EH (cell line): ENCODE data around the gene UNC5A.

Source experiments
- DNase-seq: peaks from one replicate; pipeline ENCODE4 v3.0.0-alpha.2; 2015; ENCODE audit warnings: low read depth

The UNC5A gene

DNA sequence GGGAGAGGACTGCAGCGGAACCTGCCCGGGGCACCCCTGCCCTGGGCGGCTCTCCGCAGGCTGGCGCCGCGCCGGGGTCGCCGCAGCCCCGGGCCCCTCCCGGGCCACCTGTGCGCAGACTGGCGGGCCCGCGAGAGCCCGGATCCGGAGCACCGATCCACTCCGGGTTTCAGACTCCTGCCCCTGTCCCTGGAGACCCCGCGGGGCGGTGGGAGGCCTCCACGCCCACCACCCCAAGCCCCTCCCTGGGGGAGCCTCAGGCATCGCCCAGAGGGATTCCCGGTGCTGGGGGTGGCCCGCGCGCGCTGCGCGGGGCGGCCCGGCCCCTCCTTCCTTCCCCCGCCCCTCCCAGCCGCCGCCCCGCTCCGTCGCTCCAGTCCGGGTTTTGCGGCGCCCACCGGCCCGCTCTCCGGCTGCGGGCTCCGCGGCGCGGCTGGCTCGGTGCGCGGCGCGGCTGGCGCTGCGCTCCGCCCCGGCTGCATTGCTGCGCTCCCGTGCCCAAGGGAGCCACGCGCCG is at the start of gene UNC5A:
Gene UNC5A, plus strand, starts transcription at position 479 of the 517 bp plus-strand sequence. CDS start 192 bp downstream, outside the sequence.
- DNase-seq = peak; percentile 26

DNA sequence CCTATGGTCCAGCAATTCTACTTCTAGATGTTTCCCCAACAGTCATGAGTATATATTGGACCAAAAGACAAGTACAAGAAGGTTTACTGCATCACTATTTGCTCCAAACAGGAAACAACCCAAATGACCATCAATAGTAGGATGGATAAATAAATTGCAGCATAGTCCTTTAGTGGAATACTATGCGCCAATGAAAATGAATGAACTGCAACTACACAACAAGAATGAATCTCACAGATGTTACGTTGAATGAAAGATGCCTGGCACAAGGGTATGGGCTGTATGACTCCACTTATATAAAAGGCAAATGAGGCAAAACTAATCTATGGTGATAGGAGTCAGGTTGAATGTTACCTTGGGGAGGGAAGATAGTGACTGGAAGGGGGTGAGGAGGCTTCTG is 48.6 kb upstream of the UNC5A start:
- DNase-seq = no peak

DNA sequence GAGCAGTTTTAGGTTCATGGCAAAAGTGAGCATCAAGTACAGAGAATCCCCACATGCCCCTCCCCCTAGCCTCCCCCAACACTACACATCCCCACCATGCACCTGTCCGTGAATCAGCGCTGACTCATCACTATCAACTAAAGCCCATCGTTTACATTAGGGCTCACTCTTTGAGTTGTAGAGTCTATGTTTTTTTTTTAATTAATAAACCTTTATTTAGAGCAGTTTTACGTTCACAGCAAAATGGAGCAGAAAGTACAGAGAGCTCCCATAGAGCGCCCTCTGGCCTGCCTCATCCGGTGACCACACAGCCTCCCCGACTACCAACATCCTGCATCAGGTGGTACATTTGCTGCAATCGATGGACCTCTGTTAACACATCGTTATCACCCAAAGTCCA is 47.9 kb upstream of the UNC5A start:
- no peak for DNase-seq

GRCh38 chr5:176765687-176766086 is 44.7 kb upstream of the UNC5A start:
- DNase-seq = no peak

GRCh38 chr5:176768174-176768970 is 42.0 kb upstream of the UNC5A start:
- no peak for DNase-seq

DNA sequence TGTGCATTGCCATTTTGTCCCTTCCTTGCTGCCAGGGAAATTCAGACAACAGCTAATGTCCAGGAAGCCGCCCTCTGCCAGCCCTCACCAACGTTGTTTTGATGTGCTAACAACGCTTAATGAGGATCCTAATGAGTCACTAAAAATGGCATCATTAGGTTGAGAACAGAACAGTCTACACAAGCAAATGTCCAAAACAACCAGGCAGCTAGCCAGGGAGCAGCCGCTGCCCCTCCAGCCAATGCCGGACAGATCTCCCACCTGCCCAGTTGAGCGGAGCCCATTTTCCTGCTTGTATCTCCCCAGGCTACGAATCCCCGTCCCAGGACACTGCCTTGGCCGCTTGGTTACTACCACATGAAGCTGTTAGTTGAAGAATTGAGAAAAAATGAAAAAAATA is 40.4 kb upstream of the UNC5A start:
- DNase-seq = no peak

DNA sequence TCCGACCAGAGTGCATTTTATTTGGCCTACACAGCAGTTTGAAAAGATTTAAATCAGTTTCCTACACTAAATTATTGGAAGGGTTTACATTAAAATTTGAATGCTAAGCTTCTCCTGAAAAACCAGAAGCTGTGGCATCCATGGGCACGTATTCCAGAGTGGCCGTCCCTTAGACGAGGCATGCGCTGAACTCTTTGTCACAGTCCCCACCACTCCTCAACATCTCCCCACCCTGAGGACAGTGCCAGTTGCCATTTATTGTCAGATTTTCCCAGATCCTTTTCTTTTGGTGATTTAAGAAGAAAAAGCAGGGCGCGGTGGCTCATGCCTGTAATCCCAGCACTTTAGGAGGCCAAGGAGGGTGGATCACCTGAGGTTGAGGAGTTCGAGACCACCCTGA is 39.9 kb upstream of the UNC5A start:
- no peak for DNase-seq

- no peak for DNase-seq
These were observed 39.1 kb upstream of the UNC5A start for GRCh38 chr5:176771102-176771845.

DNA sequence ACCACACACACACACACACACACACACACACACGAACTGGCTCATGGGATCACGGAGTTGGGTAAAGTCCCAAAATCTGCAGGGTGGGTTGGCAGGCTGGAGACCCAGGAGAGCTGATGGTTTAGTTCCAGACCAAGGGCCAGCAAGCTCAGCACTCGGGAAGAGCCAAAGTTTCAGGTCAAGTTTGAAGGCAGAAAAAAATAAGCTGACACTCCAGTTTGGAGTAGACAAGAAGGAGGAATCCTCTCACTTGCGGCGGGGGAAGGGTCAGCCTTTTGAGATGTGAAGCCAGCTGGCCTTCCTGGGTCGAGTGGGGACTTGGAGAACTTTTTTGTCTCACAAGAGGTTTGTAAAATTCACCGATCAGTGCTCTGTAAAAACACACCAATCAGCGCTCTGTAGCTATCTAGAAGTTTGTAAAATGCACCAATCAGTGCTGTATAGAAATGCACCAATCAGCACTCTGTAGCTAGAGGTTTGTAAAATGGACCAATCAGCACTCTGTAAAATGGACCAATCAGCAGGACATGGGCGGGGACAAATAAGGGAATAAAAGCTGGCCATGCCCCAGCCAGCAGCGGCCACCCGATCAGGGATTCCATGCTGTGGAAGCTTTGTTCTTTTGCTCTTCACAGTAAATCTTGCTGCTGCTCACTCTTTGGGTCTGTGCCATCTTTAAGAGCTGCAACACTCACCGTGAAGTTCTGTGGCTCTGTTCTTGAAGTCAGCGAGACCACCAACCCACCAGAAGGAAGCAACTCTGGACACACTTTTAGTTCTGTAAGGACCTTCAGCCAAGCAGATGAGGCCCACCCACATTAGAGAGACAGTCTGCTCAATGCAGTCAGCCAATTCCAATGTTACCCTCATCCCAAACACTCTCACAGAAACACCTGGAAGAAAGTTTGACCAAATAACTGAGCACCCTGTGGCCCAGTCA is 37.8 kb upstream of the UNC5A start:
- DNase-seq = no peak

DNA sequence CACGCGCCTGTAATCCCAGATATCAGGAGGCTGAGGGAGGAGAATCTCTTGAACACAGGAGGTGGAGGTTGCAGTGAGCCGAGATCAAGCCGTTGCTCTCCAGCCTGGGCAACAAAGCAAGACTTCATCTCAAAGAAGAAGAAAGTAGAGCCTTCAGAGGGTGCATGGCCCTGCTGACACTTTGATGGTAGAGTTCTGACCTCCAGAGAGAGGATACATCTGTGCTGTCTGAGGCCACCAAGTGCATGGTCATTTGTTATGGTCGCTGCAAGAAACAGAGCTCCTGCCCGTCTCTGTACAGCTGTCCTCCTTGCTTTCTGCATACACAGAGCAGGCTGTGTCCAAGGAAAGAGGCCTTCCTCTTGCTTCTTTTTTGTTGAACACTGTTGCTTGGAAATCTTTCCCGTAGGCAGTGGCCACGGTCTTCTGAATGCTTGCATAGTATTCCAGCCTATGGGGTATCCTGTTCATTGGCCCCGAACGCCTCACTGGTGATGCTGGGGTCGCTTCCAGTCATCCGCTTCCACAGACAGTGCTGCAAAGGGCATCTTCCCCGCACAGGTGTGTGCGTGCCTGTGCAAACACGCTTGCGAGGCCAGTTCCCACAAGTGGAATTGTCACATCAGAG is 36.8 kb upstream of the UNC5A start:
- no peak for DNase-seq

DNA sequence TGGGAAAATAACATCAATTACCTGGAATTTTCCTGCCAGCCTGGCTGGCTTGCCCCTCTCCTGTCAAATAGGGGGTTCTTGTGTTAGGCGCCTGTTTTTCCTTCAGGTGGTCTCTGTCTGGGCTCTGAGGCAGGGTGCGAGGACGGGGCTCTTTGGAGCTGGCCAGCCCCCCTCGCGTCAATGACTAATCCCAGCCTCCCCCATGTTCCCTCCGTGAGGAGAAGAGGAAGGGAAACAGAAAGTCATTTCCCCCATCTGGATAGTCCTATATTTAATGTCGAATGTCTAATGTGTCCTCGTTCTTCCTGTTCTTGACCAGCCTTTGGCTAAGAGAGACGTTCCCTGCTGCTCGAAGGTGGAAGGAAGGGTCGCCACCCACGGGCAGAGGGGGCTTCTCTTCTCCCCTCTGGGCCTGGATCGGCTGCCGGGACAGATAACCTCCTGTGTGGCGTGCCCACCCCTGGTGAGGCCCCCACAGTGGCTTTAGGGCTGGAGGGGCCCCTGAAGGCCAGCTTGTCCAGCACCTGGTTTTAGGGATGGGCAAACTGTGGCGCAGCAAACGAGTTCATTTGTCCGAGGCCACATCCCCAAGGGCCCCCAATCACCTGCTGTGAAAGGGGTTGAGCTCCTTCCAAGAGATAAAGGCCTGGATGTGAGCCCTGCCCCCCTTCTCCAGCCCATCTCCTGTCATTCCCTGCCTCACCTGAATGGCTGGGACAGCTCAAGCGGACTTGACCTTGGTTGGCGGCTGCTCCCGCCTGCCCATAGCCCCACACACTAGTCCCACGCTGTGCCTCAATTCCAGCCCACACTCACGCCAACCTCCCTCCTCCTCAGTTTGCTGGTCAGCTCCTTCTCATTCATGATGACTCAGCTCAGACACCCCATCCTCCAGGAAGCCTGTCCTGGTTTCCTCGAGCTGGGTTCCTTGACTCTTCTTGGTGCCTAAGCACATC is 35.9 kb upstream of the UNC5A start:
- no peak for DNase-seq

DNA sequence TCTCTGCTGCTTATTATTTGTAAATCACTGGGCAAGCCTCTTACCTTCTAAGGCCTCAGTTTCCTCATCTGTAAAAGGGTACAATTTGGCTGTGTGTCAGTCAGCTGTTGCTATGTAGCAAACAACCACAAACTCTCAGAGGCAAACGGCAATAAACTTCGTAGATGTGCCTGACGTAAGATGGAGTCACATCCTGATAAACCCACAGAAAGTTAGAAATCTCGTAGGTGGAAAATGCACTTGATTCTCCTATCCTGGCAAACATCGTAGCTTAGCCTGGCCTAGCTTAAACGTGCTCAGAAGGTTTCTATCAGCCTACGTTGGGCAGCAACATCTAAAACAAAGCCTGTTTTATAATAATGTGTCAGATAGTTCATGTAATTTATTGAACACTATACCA is 35.0 kb upstream of the UNC5A start:
- no peak for DNase-seq

DNA sequence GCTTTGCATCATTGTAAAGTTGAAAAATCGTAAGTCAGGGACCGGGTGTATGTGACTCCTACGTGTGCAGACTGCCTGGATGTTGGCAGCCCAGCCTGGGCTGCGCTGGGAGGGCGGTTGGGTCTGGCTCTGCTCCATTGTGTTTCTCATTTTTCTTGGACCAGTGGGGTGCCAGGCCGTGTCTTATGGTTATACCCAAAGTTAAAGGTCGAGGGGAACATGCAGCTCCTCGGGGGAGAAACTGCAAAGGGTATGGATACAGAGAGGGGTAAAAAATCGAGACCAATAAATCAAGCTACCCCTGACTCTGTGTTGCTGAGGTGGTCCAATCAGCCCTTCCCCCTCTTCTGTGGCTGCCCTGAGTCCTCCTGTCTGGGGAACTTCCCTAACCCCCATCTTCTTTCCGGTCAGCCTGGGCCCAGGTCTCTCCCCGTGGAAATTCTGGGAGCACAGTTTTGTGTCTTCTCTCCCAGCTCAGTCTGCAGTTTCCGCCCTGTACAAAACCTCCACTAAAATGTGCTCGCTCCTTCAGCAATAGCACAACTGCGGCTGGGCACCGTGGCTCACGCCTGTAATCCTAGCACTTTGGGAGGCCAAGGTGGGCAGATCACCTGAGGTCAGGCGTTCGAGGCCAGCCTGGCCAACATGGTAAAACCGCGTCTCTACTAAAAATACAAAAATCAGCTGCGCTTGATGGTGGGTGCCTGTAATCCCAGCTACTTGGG is 34.1 kb upstream of the UNC5A start:
- no peak for DNase-seq

DNA sequence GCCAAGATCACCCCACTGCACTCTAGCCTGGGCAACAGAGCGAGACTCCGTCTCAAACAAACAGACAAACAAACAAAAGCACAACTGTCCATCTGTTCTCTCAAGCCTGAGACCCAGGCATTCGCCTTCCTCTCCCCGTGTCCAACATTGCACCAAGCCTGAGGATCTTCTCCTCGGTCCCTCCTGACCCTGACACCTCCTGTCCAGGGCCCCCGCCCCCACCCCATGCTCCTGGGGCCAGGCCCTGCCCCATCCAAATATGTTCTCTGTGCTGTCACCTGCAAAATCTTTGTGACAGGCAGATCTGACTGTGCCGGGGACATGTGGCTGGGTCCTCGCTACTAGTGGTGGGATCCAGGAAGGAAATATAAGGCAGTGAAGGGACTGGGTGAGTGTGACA is 33.4 kb upstream of the UNC5A start:
- DNase-seq = no peak

GRCh38 chr5:176778921-176779465 is 31.4 kb upstream of the UNC5A start:
- no peak for DNase-seq

DNA sequence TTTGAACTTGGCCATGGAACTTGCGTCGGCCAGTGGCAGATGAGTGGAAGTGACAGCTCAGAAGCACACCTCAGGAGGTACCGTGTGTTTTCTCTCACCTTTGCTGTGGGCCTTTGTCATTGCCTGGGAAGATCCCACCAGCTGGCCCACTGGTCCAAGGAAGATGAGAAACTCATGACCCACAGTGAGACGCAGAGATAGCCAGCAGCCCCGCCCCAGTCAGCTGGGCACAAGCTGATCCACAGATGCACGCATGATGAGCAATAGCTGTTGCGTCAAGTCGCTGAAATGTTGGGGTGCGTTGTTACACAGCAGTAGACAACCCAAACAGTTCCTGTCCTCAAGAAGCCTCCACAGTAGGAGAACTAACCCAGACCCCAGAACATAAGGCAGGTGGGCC is 30.8 kb upstream of the UNC5A start:
- no peak for DNase-seq

DNA sequence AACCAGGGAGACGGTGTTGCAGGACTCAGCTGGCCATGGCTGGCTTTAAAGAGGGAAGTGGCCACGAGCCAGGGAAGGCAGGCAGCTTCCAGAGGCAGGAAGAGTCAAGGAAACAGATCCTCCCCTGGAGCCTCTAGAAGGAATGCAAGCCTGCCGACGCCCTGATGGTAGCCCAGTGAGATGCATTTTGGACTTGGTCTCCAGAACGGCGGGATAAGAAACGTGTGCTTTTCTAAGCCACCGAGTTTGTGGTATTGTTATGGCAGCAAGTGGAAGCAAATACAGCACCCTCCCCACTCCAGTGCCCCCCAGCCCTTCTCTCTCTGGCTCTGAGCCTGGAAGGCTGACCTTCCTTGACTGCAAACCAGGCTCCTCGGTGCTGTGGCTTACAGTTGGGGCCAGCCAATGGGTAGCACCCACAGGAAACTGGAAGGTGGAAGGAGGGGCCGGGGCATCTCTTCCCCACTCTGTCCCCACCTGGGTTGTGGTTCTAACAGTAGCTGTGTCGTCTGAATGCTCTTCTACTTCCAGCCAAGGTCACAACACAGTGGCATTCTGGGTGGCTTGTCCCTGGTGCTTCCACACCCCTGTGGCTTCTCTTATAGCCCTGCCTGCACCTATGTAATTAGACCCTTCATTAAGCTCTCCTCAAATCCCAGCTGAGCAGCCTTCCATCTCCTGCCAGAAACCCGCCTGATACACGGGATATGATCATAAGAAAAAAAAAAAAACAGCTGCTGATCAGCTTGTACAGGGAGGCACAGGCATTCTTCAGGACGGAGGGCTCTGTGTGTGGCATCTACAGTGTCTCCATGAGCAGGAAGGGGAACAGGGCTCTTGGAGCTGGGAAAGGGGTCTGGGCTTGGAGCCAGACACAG is 29.9 kb upstream of the UNC5A start:
- no peak for DNase-seq

DNA sequence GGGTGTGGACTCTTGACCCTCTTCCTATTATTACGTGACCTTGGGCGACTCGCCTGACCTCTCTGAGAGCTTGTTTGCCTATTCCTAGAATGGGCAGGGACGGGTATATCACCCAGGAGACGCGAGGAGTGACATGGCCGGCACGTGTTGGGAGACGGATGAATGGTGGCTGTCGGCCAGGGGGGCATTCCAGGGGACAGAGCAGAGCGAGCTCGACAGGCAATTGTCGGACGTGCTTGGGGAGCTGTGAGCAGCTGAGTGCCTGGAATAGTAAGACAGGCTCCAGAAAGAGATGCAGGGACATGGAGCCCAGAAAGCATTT is 29.3 kb upstream of the UNC5A start:
- DNase-seq = no peak
